ENCODE data around the gene MAG.
"Not testable (repeated sequence)": the region's sequence is repeated elsewhere in the genome, so short reads cannot be mapped to it uniquely, and the experiment has no call there.

The MAG gene

GRCh38 chr19:35352448-35353304 is 60.7 kb downstream of the MAG start:
- peak; percentile 80 for TF ChIP-seq CTCF (IDR thresholded peaks at IDR 0.05; ENCODE audit: low read depth, low read length)
- peak; percentile 51 for DNase-seq (ENCODE audit: low read depth, low spot score)
- no peak overlapping the region for H3K4me3 ChIP-seq (ENCODE audit: low read depth, low read length)
- in situ Hi-C loops (cut with HindIII; ENCODE audit: low sequenced_read_pairs): no loop called here

GRCh38 chr19:35353635-35354034 is 61.7 kb downstream of the MAG start:
- in situ Hi-C loops (cut with HindIII; ENCODE audit: low sequenced_read_pairs): no loop called here
- no peak for DNase-seq (ENCODE audit: low read depth, low spot score)
- no peak overlapping the region for H3K4me3 ChIP-seq (ENCODE audit: low read depth, low read length)
- no peak for TF ChIP-seq CTCF (IDR thresholded peaks at IDR 0.05; ENCODE audit: low read depth, low read length)

- H3K4me3 ChIP-seq (ENCODE audit: low read depth, low read length): no peak overlapping the region
- in situ Hi-C loops (cut with HindIII; ENCODE audit: low sequenced_read_pairs): no loop called here
- no peak for DNase-seq (ENCODE audit: low read depth, low spot score)
- TF ChIP-seq CTCF (IDR thresholded peaks at IDR 0.05; ENCODE audit: low read depth, low read length): no peak
These were observed 62.9 kb downstream of the MAG start for GRCh38 chr19:35354898-35355297.

GRCh38 chr19:35355791-35356460 is 64.0 kb downstream of the MAG start:
- in situ Hi-C loops (cut with HindIII; ENCODE audit: low sequenced_read_pairs): no loop called here
- H3K4me3 ChIP-seq (ENCODE audit: low read depth, low read length): no peak overlapping the region
- DNase-seq (ENCODE audit: low read depth, low spot score): no peak
- no peak for TF ChIP-seq CTCF (IDR thresholded peaks at IDR 0.05; ENCODE audit: low read depth, low read length)

GRCh38 chr19:35357867-35358573 is 66.1 kb downstream of the MAG start, which contains the start of gene FFAR3:
Gene FFAR3 (plus strand): TSS chr19:35358460. CDS start chr19:35358891, 431 bp downstream.
- no peak within 1 kb of the TSS for H3K4me3 ChIP-seq (ENCODE audit: low read depth, low read length)
- in situ Hi-C loops (cut with HindIII; ENCODE audit: low sequenced_read_pairs): no loop called here
- no peak for TF ChIP-seq CTCF (IDR thresholded peaks at IDR 0.05; ENCODE audit: low read depth, low read length)
- no peak for DNase-seq (ENCODE audit: low read depth, low spot score)

DNA sequence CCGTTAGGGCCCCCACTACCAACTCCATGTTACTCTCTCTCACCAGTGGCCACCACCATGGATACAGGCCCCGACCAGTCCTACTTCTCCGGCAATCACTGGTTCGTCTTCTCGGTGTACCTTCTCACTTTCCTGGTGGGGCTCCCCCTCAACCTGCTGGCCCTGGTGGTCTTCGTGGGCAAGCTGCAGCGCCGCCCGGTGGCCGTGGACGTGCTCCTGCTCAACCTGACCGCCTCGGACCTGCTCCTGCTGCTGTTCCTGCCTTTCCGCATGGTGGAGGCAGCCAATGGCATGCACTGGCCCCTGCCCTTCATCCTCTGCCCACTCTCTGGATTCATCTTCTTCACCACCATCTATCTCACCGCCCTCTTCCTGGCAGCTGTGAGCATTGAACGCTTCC is 66.9 kb downstream of the MAG start:
- H3K4me3 ChIP-seq (ENCODE audit: low read depth, low read length); DNase-seq (ENCODE audit: low read depth, low spot score); in situ Hi-C loops (cut with HindIII; ENCODE audit: low sequenced_read_pairs): not testable (repeated sequence)

DNA sequence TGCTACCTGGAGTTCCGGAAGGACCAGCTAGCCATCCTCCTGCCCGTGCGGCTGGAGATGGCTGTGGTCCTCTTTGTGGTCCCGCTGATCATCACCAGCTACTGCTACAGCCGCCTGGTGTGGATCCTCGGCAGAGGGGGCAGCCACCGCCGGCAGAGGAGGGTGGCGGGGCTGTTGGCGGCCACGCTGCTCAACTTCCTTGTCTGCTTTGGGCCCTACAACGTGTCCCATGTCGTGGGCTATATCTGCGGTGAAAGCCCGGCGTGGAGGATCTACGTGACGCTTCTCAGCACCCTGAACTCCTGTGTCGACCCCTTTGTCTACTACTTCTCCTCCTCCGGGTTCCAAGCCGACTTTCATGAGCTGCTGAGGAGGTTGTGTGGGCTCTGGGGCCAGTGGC is 67.4 kb downstream of the MAG start:
- H3K4me3 ChIP-seq (ENCODE audit: low read depth, low read length); DNase-seq (ENCODE audit: low read depth, low spot score); in situ Hi-C loops (cut with HindIII; ENCODE audit: low sequenced_read_pairs): not testable (repeated sequence)

DNA sequence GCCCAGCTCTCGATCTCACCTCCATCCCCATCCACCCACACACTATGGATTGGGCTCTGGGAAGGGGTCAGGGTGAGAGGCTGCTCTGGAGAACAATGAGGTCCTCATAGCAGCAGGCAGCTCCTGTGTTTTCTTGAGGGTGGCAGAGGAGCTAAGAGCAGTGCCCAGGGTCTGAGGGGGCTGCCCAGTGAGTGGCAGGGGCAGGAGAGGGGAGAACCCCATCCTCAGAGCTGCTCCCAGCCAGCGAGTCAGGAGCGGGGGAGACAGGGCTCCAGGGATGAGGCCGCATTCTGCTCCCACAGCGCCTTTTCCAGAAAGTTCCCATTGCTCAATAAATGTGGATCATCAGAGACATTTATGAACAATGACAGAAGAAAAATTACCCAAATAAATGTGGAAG is 68.1 kb downstream of the MAG start:
- in situ Hi-C loops (cut with HindIII; ENCODE audit: low sequenced_read_pairs); DNase-seq (ENCODE audit: low read depth, low spot score): not testable (repeated sequence)

More for the DNA sequence above, 68.1 kb downstream of the MAG start:
- H3K4me3 ChIP-seq (ENCODE audit: low read depth, low read length): not testable (repeated sequence)
